ENCODE data around the gene DNAH17. TPM values are rescaled to one million over a fixed set of nuclear protein-coding genes. Genes with fewer than 3 reads are reported as not detected.

Gene DNAH17
- total RNA-seq, 1 experiment from 2014 or later, result 0.76 TPM

DNA sequence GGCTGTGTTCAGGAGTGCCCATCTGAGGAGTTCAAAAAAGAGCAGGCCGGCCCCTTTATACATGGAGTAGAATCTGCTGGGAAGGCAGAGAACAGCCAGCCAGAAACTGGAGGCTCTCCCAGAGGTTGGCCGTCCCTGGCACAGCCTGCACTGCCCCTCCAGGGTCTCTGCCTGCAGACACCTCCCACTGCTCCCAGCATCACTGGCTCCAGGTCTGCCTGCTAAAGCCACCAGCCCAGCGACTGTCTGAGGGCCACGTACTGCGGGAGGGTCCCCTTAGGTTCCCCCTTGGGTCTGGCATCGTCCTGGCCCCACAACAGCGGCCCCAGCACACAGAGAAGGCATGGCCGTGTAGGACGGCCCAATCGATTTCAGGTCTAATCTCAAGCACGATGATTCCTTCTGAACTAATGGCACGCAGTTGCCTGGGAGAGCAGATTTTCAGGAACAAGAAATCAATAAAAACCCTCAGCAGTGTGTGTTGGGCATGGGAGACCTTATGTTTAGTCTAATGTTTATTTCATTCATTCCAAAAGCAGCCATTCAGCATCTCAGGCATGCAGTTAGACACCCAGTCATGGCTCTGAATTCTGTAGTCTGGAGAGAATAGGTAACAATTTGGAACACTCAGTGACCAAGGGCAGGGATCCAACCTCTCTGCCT is 103.1 kb downstream of the DNAH17 start:
- Histone ChIP-seq H3K4me2 (no peak overlapping the region), H3K9me3 (ENCODE audit: insufficient read depth, low read depth) (no peaks in the 10 kb centered on the region), H3K9me2 (ENCODE audit: insufficient read depth) (no peaks in the 10 kb centered on the region), H3K4me1 (replicated peaks; ENCODE audit: insufficient read depth) (no peaks in the 10 kb centered on the region), H3K79me2 (ENCODE audit: low read depth) (no peaks in the 10 kb centered on the region), H4K20me1 (ENCODE audit: insufficient read depth) (no peaks in the 10 kb centered on the region), H2AFZ (no peak overlapping the region), H3F3A (ENCODE audit: insufficient read depth, low read depth) (no peaks in the 10 kb centered on the region), H3K27ac (no peak overlapping the region), H3K36me3 (ENCODE audit: low read depth) (no peaks in the 10 kb centered on the region), H3K4me3 (no peak overlapping the region), H3K27me3 (ENCODE audit: insufficient read depth, low read depth) (no peaks in the 10 kb centered on the region)
- CTCF ChIA-PET, result no interaction called here
- intact Hi-C loops (cut with micrococcal nuclease; ENCODE audit: unreplicated experiment), result no loop called here
- TF ChIP-seq, protein P1, sequence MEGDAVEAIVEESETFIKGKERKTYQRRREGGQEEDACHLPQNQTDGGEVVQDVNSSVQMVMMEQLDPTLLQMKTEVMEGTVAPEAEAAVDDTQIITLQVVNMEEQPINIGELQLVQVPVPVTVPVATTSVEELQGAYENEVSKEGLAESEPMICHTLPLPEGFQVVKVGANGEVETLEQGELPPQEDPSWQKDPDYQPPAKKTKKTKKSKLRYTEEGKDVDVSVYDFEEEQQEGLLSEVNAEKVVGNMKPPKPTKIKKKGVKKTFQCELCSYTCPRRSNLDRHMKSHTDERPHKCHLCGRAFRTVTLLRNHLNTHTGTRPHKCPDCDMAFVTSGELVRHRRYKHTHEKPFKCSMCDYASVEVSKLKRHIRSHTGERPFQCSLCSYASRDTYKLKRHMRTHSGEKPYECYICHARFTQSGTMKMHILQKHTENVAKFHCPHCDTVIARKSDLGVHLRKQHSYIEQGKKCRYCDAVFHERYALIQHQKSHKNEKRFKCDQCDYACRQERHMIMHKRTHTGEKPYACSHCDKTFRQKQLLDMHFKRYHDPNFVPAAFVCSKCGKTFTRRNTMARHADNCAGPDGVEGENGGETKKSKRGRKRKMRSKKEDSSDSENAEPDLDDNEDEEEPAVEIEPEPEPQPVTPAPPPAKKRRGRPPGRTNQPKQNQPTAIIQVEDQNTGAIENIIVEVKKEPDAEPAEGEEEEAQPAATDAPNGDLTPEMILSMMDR (conservative IDR thresholded peaks at IDR 0.05), result no peak
- POLR2A ChIA-PET (ENCODE audit: unreplicated experiment), result no interaction called here
- no TSS peak for BruUV-seq (replicated peaks)
- no peak for DNase-seq

DNA sequence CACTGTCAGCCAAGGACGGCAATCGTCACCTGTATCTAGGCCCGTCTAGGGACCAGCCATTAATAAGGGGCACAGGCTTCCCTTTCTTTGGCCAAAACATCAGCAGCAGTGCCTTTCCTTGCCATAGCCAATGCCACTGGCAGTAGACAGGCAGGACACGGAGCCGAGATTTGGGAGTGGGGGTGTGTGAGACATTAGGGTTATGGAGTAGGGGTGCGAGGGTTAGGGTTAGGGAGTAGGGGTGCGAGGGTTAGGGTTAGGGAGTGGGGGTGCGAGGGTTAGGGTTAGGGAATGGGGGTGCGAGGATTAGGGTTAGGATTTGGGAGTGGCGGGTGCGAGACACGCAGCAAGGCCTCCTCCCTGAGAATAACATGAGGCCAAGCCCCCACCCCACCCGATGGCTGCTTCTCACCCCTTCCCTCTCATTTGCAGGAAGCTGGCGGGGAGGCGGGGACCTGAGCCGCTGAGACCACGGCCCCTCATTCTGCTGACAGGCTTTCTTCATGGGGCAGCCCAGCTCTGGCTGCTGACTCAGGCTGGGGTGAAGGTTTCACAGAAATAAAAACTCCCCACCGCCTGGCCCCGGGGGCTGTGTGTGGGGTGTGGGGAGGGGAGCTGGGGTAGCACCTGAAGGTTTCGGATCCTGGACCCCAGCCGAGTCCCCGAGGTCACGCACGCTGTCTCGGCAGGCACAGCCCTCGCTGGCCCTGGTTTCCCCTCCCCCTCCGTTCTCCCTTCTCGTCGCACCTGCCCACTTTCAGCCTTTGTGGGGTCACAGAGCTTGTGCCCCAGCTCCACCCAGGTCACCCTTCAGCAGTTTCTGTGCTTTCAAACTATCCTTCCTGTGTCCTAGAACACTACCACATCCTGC is 104.9 kb downstream of the DNAH17 start:
- Histone ChIP-seq H3K4me3 (no peak overlapping the region), H3F3A (ENCODE audit: insufficient read depth, low read depth) (no peaks in the 10 kb centered on the region), H2AFZ (no peak overlapping the region), H3K27me3 (ENCODE audit: insufficient read depth, low read depth) (no peaks in the 10 kb centered on the region), H3K9me2 (ENCODE audit: insufficient read depth) (no peaks in the 10 kb centered on the region), H3K4me2 (no peak overlapping the region), H3K36me3 (ENCODE audit: low read depth) (no peaks in the 10 kb centered on the region), H3K9me3 (ENCODE audit: insufficient read depth, low read depth) (no peaks in the 10 kb centered on the region), H4K20me1 (ENCODE audit: insufficient read depth) (no peaks in the 10 kb centered on the region), H3K27ac (no peak overlapping the region), H3K4me1 (replicated peaks; ENCODE audit: insufficient read depth) (no peaks in the 10 kb centered on the region), H3K79me2 (ENCODE audit: low read depth) (no peaks in the 10 kb centered on the region)
- no peak for TF ChIP-seq EZH2 (IDR thresholded peaks at IDR 0.05; ENCODE audit: low read depth)
- TF ChIP-seq, protein P1 (conservative IDR thresholded peaks at IDR 0.05), result no peak
- CTCF ChIA-PET, result interaction anchor here (0.6 kb wide), 1 partner anchor 22 kb away, joined by 3 read pairs; no protein-coding TSS in a partner anchor
- no peak for DNase-seq
- intact Hi-C loops (cut with micrococcal nuclease; ENCODE audit: unreplicated experiment), result no loop called here
- no TSS peak for BruUV-seq (replicated peaks)
- POLR2A ChIA-PET (ENCODE audit: unreplicated experiment), result no interaction called here

GRCh38 chr17:78471635-78472034 is 105.6 kb downstream of the DNAH17 start:
- POLR2A ChIA-PET (ENCODE audit: unreplicated experiment), result no interaction called here
- no peaks in the 10 kb centered on the region for H3K27me3 ChIP-seq (ENCODE audit: insufficient read depth, low read depth)
- no peak overlapping the region for H2AFZ ChIP-seq
- no peak for TF ChIP-seq EZH2 (IDR thresholded peaks at IDR 0.05; ENCODE audit: low read depth)
- TF ChIP-seq, protein P1 (conservative IDR thresholded peaks at IDR 0.05), result no peak
- H3K4me1 ChIP-seq (replicated peaks; ENCODE audit: insufficient read depth), result no peaks in the 10 kb centered on the region
- no peak overlapping the region for H3K27ac ChIP-seq
- no peak overlapping the region for H3K4me3 ChIP-seq
- H3K9me3 ChIP-seq (ENCODE audit: insufficient read depth, low read depth), result no peaks in the 10 kb centered on the region
- H3K36me3 ChIP-seq (ENCODE audit: low read depth), result no peaks in the 10 kb centered on the region
- no peaks in the 10 kb centered on the region for H3K79me2 ChIP-seq (ENCODE audit: low read depth)
- no peak for DNase-seq
- no peak overlapping the region for H3K4me2 ChIP-seq
- no TSS peak for BruUV-seq (replicated peaks)
- intact Hi-C loops (cut with micrococcal nuclease; ENCODE audit: unreplicated experiment), result no loop called here
- no peaks in the 10 kb centered on the region for H3K9me2 ChIP-seq (ENCODE audit: insufficient read depth)
- H4K20me1 ChIP-seq (ENCODE audit: insufficient read depth), result no peaks in the 10 kb centered on the region
- H3F3A ChIP-seq (ENCODE audit: insufficient read depth, low read depth), result no peaks in the 10 kb centered on the region
- CTCF ChIA-PET, result interaction anchor here (0.6 kb wide), 1 partner anchor 22 kb away, joined by 3 read pairs; no protein-coding TSS in a partner anchor
